ENCODE results near the gene SASH1. TPM values are rescaled to one million over a fixed set of nuclear protein-coding genes. Genes with fewer than 3 reads are reported as not detected.
A peak's percentile ranks its signal among the peaks of the same experiment; 100 is the strongest.

SASH1 gene
- total RNA-seq, 2 experiments from 2014 or later, result not detected

DNA sequence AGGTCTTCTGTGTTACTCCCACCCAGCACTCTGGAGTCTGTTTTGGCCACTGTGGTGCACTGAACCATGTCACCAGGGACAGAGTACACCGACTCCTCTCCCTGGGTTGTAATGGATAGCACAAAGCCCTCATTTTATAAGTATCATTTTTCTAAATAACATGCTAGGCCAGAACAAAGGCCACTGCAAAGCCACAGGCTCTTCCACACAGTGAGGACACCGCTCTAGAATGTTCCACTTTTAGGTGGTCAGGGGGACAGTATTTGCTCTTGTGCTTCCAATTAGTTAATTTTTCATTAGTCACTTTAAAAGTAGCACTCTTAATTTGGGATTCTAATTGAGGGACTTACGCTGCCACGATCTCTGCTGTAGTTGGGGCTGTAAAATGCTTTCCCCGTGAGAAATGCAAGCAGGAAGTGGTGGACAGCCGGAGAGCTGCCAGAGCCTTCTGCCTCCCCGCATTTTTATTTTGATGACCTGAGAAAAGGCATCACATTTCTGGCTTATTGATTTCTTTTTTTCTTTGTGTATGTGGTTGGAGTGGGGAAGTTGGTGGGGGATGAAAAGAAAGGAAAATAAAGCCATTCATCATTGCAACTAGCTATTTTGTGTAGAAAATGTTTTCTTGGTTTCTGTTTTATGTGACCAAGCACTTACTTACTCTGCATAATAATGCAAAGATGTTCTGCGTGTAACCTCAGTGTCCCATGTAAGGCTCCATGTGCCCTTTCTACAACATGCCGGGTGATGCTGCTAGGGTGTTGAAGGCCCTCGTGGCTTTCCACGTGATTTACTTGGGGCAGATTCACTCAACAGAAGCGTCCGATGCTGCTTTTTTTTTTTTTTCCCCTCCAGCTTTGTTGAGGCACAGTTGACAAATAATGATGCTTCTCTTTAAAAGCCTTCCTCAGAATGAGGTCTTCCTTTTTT, 195.9 kb downstream of the SASH1 start:
- H3K27ac Mint-ChIP-seq, result no peak overlapping the region
- H3K36me3 Mint-ChIP-seq, result no peaks in the 10 kb centered on the region
- no peak for DNase-seq
- POLR2A ChIA-PET, result no interaction called here
- no peak overlapping the region for H3K4me3 Mint-ChIP-seq
- H3K4me1 Mint-ChIP-seq, result peaks cover 2% of the 10 kb centered on the region
- H3K9me3 Mint-ChIP-seq, result no peaks in the 10 kb centered on the region
- H3K27me3 Mint-ChIP-seq, result peaks cover 13% of the 10 kb centered on the region
- no peak for ATAC-seq (ENCODE audit: low read depth)

- no peak overlapping the region for H3K4me3 Mint-ChIP-seq
- H3K9me3 Mint-ChIP-seq, result no peaks in the 10 kb centered on the region
- no peak for DNase-seq
- no peaks in the 10 kb centered on the region for H3K36me3 Mint-ChIP-seq
- POLR2A ChIA-PET, result no interaction called here
- peaks cover 10% of the 10 kb centered on the region for H3K27me3 Mint-ChIP-seq
- H3K4me1 Mint-ChIP-seq, result peaks cover 1% of the 10 kb centered on the region
- ATAC-seq (ENCODE audit: low read depth), result no peak
- H3K27ac Mint-ChIP-seq, result no peak overlapping the region
Observed at GRCh38 chr6:148543540-148543939, 200.9 kb downstream of the SASH1 start.

GRCh38 chr6:148544421-148544820, 201.8 kb downstream of the SASH1 start:
- no peaks in the 10 kb centered on the region for H3K36me3 Mint-ChIP-seq
- H3K27ac Mint-ChIP-seq, result no peak overlapping the region
- ATAC-seq (ENCODE audit: low read depth), result no peak
- no peak for DNase-seq
- POLR2A ChIA-PET, result no interaction called here
- no peaks in the 10 kb centered on the region for H3K9me3 Mint-ChIP-seq
- peaks cover 8% of the 10 kb centered on the region for H3K27me3 Mint-ChIP-seq
- H3K4me3 Mint-ChIP-seq, result no peak overlapping the region
- no peaks in the 10 kb centered on the region for H3K4me1 Mint-ChIP-seq

DNA sequence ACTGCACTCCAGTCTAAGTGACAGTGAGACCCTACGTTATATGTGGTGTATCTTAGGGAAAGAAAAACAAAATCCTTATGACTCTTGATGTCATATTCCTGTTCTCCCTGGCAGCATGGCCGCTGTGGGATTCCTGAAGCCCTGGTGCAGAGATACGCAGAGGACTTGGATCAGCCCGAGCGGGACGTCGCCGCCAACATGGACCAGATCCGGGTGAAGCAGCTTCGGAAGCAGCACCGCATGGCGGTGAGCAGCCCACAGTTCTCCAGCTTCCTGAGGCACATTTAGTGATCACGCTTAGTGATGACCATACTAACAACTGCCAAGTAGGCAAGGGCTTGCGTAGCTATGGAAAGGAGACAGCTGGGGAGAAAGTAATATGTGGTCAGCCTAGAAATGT, 203.3 kb downstream of the SASH1 start:
- no peak for ATAC-seq (ENCODE audit: low read depth)
- H3K9me3 Mint-ChIP-seq, result no peaks in the 10 kb centered on the region
- POLR2A ChIA-PET, result no interaction called here

DNA sequence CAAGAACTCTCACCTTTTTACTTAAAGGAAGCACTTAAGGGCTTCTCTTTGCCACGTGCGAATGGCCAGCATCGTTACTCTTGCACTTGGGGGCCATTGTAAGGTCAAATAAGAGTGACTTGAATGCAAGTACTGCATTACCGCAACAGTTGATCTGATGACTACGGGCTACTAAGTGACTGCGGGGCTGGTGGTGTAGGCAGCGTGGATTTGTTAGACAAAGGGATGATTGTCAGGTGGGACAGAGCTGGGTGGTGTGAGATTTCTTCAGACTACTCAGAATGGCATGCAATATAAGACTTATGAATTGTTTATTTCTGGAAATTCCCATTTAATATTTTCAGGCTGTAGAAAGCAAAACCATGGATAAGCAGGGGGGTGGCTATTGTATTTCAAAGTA, 204.5 kb downstream of the SASH1 start:
- DNase-seq, result no peak
- H3K4me1 Mint-ChIP-seq, result no peaks in the 10 kb centered on the region
- POLR2A ChIA-PET, result no interaction called here
- no peak overlapping the region for H3K4me3 Mint-ChIP-seq
- no peak for ATAC-seq (ENCODE audit: low read depth)
- H3K36me3 Mint-ChIP-seq, result no peaks in the 10 kb centered on the region
- H3K27ac Mint-ChIP-seq, result no peak overlapping the region
- peaks cover 12% of the 10 kb centered on the region for H3K27me3 Mint-ChIP-seq
- no peaks in the 10 kb centered on the region for H3K9me3 Mint-ChIP-seq

More for the DNA sequence above, 203.3 kb downstream of the SASH1 start:
- H3K4me3 Mint-ChIP-seq, result no peak overlapping the region
- H3K27me3 Mint-ChIP-seq, result peaks cover 10% of the 10 kb centered on the region
- H3K36me3 Mint-ChIP-seq, result no peaks in the 10 kb centered on the region
- H3K27ac Mint-ChIP-seq, result no peak overlapping the region
- no peaks in the 10 kb centered on the region for H3K4me1 Mint-ChIP-seq
- no peak for DNase-seq

DNA sequence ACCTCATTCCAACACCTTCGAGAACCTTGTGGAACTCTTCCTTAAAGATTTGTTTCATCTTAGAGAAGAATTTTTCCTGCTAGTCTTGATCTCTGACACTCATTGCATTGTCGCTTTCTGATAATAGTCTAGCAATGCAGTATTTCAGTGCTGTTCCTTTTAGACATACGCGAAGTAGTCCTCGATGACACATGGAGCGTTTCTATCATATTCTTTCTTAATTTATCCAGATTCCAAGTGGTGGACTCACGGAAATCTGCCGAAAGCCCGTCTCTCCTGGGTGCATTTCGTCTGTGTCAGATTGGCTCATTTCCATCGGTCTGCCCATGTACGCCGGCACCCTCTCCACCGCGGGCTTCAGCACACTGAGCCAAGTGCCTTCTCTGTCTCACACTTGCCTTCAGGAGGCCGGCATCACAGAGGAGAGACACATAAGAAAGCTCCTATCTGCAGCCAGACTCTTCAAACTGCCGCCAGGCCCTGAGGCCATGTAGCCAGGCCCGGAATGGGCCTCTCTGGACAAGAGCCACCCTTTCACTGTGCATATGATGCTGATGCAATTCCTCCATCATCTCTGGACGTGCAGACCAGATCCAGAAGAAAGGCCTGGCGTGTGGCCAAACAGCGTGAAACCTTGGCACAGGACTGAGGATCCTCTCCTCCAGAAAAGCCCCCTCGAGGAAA, 205.6 kb downstream of the SASH1 start:
- H3K27ac Mint-ChIP-seq, result no peak overlapping the region
- no peak overlapping the region for H3K4me3 Mint-ChIP-seq
- no peak for ATAC-seq (ENCODE audit: low read depth)
- no peak for DNase-seq
- H3K9me3 Mint-ChIP-seq, result no peaks in the 10 kb centered on the region
- no peaks in the 10 kb centered on the region for H3K36me3 Mint-ChIP-seq
- POLR2A ChIA-PET, result no interaction called here
- no peaks in the 10 kb centered on the region for H3K4me1 Mint-ChIP-seq
- H3K27me3 Mint-ChIP-seq, result peaks cover 18% of the 10 kb centered on the region

DNA sequence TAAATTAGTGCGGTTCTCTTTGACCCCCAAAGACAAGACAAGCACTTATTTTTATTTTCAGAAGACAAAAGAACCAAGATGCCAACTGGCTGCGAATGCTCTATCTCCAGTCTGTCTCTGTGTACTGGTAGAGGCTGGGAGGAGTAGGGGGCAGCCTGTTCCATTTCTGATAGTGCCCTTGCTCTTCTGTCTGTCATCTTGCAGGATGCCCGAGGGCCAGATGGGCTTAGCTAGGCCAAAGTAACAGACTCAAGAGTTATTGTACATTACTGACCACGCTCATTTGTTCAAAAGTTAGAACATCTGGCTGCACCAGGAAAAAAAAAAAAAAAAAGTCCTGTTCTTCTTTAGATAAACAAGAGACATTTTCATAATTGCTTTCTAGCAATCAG, 206.1 kb downstream of the SASH1 start:
- no peak overlapping the region for H3K4me3 Mint-ChIP-seq
- H3K27me3 Mint-ChIP-seq, result peaks cover 16% of the 10 kb centered on the region
- DNase-seq (no peak), ATAC-seq (ENCODE audit: low read depth) (no peak)
- no peaks in the 10 kb centered on the region for H3K4me1 Mint-ChIP-seq
- no peaks in the 10 kb centered on the region for H3K9me3 Mint-ChIP-seq
- no peaks in the 10 kb centered on the region for H3K36me3 Mint-ChIP-seq
- POLR2A ChIA-PET, result no interaction called here
- H3K27ac Mint-ChIP-seq, result no peak overlapping the region

DNA sequence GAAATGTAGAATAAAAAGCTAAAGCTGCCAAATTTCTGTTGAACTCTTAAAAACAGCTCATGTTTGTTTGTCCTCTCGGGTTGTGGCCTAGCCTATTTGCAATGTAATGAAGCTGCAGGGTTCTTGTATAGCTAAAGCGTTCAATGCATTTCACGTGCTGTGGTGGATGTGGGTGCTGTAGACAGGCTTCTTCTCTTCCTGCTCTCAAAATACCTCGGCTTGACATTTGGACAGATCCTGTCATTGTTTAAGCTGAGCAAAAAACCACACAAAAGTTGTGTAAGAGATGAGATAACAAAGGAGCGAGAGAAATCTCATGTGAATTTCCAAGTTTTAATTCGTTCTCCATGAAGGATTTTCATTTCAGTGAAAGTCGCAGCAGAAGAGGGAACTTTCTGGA, 207.9 kb downstream of the SASH1 start:
- Mint-ChIP-seq H3K9me3 (no peaks in the 10 kb centered on the region), H3K27ac (no peak overlapping the region), H3K36me3 (no peaks in the 10 kb centered on the region), H3K4me3 (no peak overlapping the region), H3K4me1 (no peaks in the 10 kb centered on the region), H3K27me3 (peaks cover 16% of the 10 kb centered on the region)
- DNase-seq (no peak), ATAC-seq (ENCODE audit: low read depth) (no peak)
- POLR2A ChIA-PET, result no interaction called here

GRCh38 chr6:148551226-148551625, 208.6 kb downstream of the SASH1 start:
- POLR2A ChIA-PET, result no interaction called here
- Mint-ChIP-seq H3K27ac (no peak overlapping the region), H3K4me3 (no peak overlapping the region), H3K27me3 (peaks cover 16% of the 10 kb centered on the region), H3K9me3 (no peaks in the 10 kb centered on the region), H3K36me3 (no peaks in the 10 kb centered on the region), H3K4me1 (no peaks in the 10 kb centered on the region)
- no peak for DNase-seq
- no peak for ATAC-seq (ENCODE audit: low read depth)

- no peaks in the 10 kb centered on the region for H3K9me3 Mint-ChIP-seq
- peaks cover 26% of the 10 kb centered on the region for H3K27me3 Mint-ChIP-seq
- peaks cover 11% of the 10 kb centered on the region for H3K4me1 Mint-ChIP-seq
- no peaks in the 10 kb centered on the region for H3K36me3 Mint-ChIP-seq
- ATAC-seq (ENCODE audit: low read depth) (no peak), DNase-seq (no peak)
- POLR2A ChIA-PET, result no interaction called here
- no peak overlapping the region for H3K4me3 Mint-ChIP-seq
- H3K27ac Mint-ChIP-seq, result no peak overlapping the region
Observed at GRCh38 chr6:148556410-148556809, 213.8 kb downstream of the SASH1 start.

GRCh38 chr6:148557796-148558321, 215.2 kb downstream of the SASH1 start:
- peak; percentile 65 for ATAC-seq (ENCODE audit: low read depth)
- Mint-ChIP-seq H3K4me3 (peak overlapping the region; percentile 47), H3K36me3 (no peaks in the 10 kb centered on the region), H3K9me3 (no peaks in the 10 kb centered on the region), H3K27me3 (peaks cover 28% of the 10 kb centered on the region), H3K4me1 (peaks cover 11% of the 10 kb centered on the region), H3K27ac (no peak overlapping the region)
- POLR2A ChIA-PET, result no interaction called here
- DNase-seq, result no peak

GRCh38 chr6:148559848-148560433, 217.3 kb downstream of the SASH1 start:
- POLR2A ChIA-PET, result no interaction called here
- H3K4me3 Mint-ChIP-seq, result no peak overlapping the region

GRCh38 chr6:148561629-148562028, 219.0 kb downstream of the SASH1 start:
- POLR2A ChIA-PET, result no interaction called here
- DNase-seq (no peak), ATAC-seq (ENCODE audit: low read depth) (no peak)
- no peak overlapping the region for H3K4me3 Mint-ChIP-seq
- H3K27ac Mint-ChIP-seq, result no peak overlapping the region
- no peaks in the 10 kb centered on the region for H3K36me3 Mint-ChIP-seq
- H3K4me1 Mint-ChIP-seq, result peaks cover 11% of the 10 kb centered on the region
- peaks cover 30% of the 10 kb centered on the region for H3K27me3 Mint-ChIP-seq
- H3K9me3 Mint-ChIP-seq, result no peaks in the 10 kb centered on the region

More at GRCh38 chr6:148559848-148560433, 217.3 kb downstream of the SASH1 start:
- no peaks in the 10 kb centered on the region for H3K36me3 Mint-ChIP-seq
- H3K27ac Mint-ChIP-seq, result no peak overlapping the region
- H3K27me3 Mint-ChIP-seq, result peaks cover 27% of the 10 kb centered on the region
- peaks cover 11% of the 10 kb centered on the region for H3K4me1 Mint-ChIP-seq
- ATAC-seq (ENCODE audit: low read depth), result peak; percentile 78
- no peaks in the 10 kb centered on the region for H3K9me3 Mint-ChIP-seq
- DNase-seq, result peak; percentile 83

Measured in activated naive CD8-positive, alpha-beta T cell treated with anti-CD3 and anti-CD28 coated beads, Interleukin-2, amount 10 ng/mL, durations not matched to agents 7 days and 5 days (primary cell).